GM19239 (cell line): ENCODE data around the gene UNC93A.
A peak's percentile ranks its signal among the peaks of the same experiment; 100 is the strongest.
"Not testable (repeated sequence)": the region's sequence is repeated elsewhere in the genome, so short reads cannot be mapped to it uniquely, and the experiment has no call there.

ENCODE experiments used
- DNase-seq: peaks from one replicate; pipeline ENCODE4 v3.0.0; 2011; ENCODE audit warnings: low spot score; ENCODE audit not compliant: insufficient read length
- FAIRE-seq: peaks from 2 replicates; lab custom pipeline; 2011; peaks lifted over from hg19 to GRCh38; lab: Jason Lieb, UNC

The UNC93A gene

GRCh38 chr6:167290786-167291622 is at the start of gene UNC93A:
TSS of gene UNC93A (plus strand) at chr6:167291315. CDS start at chr6:167291490, 175 bp downstream.
- FAIRE-seq (no peak), DNase-seq (no peak)

- not testable (repeated sequence) for DNase-seq, FAIRE-seq
Measured at GRCh38 chr6:167241321-167242134, 49.6 kb upstream of the UNC93A start.

DNA sequence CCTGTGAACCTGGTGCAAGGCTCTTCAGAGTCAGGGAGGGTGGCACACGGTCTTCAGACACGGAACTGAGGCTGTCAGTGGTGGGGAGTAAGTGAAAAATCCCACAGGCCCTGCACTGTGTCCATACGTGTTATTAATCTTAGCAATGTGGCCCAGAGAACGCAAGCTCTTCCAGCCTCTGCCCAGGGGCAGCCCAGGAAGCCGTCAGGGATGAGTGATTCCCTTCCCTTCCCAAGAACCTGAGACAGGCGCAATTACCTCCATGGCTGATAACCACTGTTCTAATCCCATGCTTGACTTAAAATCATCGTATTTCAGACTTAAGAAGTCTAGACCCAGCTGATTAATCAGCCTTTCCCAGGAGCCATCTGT is 49.0 kb upstream of the UNC93A start:
- not testable (repeated sequence) for FAIRE-seq, DNase-seq

GRCh38 chr6:167242511-167243051 is 48.5 kb upstream of the UNC93A start:
- DNase-seq, FAIRE-seq: not testable (repeated sequence)

DNA sequence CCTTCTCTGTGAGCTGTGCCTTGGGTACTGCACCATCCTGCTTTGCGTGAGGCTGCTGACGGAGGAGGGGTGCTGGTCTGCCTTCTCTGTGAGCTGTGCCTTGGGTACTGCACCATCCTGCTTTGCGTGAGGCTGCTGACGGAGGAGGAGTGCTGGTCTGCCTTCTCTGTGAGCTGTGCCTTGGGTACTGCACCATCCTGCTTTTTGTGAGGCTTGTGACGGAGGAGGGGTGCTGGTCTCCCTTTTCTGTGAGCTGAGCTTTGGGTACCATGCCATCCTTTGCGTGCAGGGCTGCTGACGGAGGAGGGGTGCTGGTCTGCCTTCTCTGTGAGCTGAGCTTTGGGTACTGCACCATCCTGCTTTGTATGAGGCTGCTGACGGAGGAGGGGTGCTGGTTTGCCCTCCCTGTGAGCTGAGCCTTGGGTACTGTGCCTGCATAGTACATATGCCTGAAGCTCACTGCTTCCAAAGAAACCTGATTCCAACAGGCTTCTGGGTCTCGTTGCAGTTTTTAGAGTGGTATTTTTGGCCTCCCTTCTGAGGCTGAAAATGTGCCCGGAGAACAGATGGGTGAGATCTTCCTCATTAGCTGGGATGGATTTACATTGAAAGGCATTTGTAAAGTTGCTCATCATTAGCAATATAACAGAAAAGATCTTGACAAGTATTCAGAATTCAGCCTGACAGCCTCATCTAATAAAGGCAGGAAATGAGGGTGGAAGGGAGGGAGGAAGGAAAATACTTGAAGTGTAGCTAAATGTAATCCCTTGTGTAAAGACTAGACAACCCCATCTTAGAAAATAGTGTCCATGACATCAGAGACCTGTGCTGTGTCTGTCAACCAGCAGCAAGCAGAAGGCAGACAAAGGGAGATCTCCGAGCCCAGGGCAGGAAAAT is 46.8 kb upstream of the UNC93A start:
- FAIRE-seq: no peak

DNA sequence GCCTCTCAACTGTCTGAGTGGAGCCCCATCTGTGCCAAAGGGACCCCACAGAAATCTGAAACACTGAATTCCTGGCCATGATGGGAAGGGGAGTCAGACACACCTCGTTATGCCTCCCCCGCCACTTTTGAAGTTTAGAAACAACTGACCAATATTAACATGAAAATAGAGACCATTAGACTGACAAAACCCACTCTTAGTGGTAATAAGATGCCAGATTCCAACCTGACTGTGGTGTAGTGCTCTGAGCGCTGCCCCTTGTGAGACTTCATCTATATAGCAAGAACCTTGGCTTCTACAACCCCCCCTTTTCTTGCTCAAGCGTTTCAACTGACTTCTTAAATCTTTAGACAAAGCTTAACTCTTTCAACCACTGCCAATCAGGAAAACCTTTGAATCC is 46.1 kb upstream of the UNC93A start:
- FAIRE-seq (no peak), DNase-seq (no peak)

More for the DNA sequence above, 46.8 kb upstream of the UNC93A start:
- no peak for DNase-seq

DNA sequence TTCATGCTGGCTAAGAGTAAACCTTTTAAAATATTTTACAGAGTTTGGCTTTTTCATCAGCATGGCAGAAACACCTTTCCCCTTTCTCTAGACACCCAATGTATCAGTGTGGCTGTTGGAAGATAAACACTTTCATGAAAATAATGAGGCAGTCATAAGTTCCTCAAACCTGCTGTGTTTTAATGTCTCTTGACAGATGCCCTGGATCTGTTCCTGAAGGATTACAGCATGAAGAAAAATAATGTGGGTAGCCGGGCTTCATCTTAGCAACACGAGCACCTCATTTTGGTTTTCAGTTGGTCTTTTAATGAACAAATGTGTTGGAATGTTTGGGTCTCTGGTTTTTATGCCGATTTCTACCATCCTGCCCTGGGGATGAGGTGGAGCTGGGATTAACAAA is 45.5 kb upstream of the UNC93A start:
- FAIRE-seq (no peak), DNase-seq (no peak)

- DNase-seq: no peak
- no peak for FAIRE-seq
Measured at GRCh38 chr6:167247814-167248595, 43.1 kb upstream of the UNC93A start.

- not testable (repeated sequence) for DNase-seq, FAIRE-seq
Measured at GRCh38 chr6:167248878-167249455, 42.1 kb upstream of the UNC93A start.

GRCh38 chr6:167252271-167252670 is 38.8 kb upstream of the UNC93A start:
- no peak for DNase-seq
- no peak for FAIRE-seq

GRCh38 chr6:167255918-167256553 is 35.1 kb upstream of the UNC93A start:
- FAIRE-seq: no peak
- no peak for DNase-seq

GRCh38 chr6:167258646-167259045 is 32.5 kb upstream of the UNC93A start:
- no peak for FAIRE-seq
- DNase-seq: no peak

DNA sequence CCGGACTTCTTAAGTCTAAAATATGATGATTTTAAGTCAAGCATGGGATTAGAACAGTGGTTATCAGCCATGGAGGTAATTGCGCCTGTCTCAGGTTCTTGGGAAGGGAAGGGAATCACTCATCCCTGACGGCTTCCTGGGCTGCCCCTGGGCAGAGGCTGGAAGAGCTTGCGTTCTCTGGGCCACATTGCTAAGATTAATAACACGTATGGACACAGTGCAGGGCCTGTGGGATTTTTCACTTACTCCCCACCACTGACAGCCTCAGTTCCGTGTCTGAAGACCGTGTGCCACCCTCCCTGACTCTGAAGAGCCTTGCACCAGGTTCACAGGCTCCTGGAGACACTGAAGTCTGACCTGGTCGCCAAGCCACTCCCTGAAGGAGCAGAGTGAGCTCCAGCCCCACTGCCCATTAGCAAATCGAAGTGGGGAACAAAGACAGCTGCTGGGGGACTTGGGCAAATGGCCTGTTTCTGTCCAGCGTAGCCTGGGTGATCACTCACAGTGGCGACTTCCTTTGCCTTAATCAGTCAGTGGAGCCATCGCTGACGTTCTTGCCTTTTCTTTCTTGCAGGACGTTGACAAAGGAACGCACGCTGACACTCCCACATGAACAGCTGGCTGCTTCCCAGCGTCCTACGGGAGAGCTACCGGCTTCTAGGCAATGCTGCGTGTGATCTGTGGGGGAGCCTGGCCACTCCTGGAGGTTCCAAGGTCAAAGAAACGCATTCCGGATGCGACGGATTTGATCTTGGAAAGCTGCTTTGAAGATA is 24.9 kb upstream of the UNC93A start:
- FAIRE-seq: peak; percentile 71
- DNase-seq: not testable (repeated sequence)

DNA sequence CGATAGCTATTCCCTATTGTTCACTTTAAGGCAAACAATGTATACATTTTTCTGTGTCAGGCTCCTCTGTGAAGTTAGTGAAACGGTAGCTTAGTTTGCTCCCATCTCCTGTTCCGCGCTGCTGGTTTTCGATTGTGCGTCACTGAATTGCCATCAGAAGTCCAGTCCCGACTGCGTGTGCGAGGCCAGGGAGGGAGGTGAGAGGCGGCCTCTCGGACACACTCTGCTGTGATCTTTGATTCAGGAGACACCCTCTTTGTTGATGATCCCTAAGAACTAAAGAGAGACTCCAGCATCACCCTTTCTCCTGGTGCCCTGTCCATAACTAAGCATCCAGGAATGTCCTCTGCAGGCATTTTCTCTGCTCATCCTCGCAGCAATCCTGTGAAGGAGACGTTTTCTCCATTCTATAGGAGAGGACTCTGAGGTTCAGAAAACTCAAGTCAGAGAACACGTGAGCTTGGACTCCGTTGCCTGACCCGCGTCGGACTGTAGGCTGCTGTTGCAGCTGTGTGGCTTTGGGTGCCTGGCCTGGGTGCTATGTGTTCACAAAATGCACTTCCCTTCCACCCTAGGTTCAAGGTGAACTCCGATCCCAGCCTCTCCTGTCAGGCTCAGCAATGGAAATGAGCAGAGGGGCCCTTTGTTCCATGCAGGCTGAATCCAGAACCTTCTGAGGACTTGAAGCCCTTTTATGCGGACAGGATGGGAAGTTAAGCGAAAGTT is 24.1 kb upstream of the UNC93A start:
- DNase-seq (no peak), FAIRE-seq (no peak)

DNA sequence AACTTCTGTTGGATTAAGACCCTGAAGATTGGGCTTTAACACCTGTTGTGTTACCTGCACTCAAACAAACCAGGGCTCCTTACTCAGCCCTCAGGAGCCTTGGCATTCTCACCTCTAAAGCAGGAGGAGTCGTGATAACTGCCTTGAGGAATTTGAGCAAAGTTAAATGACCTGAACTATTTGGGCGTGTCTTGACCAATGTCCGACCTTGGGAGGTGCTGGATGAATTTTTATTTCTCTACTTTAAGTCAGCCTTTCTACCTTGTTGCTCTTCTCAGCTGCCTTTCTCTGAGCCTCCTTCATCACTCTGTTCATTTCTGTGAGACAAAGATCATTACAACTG is 23.6 kb upstream of the UNC93A start:
- DNase-seq, FAIRE-seq: not testable (repeated sequence)

DNA sequence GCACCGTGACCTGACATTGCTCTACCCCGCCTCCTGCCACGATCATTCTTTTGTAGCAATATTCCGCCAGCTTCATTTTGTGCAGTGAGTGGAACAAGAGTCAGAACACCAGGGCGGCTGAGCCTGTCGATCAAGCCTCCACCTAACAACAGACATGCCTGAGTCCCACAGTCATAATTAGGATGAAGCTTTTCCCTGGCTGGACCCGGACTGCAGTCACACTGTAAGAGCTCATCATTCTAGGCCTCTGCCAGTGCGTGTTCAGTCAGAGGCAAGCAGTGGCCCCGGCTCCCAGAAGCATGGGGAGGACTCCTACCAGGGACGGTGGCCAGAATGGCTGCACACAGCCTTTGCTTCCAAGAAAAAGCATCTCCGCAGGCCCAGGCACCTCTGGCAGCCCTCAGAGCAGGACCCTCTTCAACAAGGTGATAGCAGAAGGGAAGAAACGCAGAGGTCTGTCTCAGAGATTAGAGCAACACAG is 23.2 kb upstream of the UNC93A start:
- FAIRE-seq (no peak), DNase-seq (no peak)
